GM20431 (cell line): ENCODE data around the gene ANKRD33B.
"Not testable (repeated sequence)": the region's sequence is repeated elsewhere in the genome, so short reads cannot be mapped to it uniquely, and the experiment has no call there.

ENCODE experiments used
- in situ Hi-C: fragments of 300-500 bp; cut with MseI, MboI; formaldehyde crosslinking; loops from one replicate; pipeline ENCODE4 v1.15.0; 2020; ENCODE audit warnings: low sequenced_read_pairs; ENCODE audit not compliant: unreplicated experiment

ANKRD33B gene

DNA sequence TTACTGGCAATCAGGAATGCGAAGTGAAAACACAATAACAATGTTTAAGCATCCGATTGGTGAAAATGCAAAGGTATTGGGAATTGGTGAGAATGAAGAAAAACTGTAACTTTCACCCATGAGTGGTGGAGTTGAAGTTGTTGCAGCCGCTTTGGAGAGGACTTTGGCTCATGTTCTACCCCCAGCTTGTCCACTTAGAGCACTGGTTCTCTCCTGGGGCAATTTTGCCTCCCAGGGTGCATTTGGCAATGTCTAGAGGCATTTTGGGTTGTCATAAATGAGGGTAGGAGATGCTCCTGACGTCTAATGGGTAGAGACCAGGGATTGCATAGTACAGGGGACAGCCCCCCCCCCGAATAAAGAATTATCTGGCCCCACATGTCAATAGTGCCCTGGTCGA lies 46.2 kb downstream of the ANKRD33B start:
- in situ Hi-C loops = no loop called here

DNA sequence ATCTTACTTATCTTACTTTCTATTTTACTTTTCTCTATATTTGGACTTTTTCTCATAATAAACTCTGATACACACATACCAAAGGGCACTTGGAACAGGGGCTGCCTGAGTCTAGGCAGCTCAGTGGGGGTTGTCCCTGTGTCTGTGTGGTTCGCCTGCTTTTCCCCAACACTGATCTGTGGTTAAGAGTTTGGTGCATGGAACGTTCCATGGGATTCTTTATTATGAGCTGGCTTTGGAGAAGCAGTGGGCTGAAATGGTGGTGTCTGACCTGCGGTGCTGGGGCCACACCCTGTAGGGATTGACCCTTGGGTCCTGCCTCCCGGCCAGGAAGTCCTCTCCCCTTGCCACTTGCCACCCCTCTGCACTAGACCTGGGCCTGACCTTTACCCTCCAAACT lies 47.4 kb downstream of the ANKRD33B start:
- in situ Hi-C loops = no loop called here

DNA sequence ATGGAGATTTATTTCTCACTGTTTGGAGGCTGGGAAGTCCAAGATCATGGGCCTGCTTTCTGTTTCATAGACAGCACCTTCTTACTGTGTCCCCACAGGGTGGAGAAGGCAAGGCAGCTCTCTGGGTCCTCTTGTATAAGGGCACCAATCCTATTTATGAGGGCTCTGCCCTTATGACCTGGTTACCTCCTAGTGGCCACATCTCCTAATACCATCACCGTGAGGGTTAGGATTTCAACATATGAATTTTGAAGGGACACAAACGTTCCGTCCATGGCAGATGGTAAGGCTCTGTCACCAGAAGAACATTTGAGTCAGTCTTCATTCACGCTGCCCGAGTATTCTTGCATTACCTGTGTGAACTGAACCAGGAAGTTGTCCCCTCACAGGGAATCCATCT lies 48.4 kb downstream of the ANKRD33B start:
- in situ Hi-C loops = no loop called here

DNA sequence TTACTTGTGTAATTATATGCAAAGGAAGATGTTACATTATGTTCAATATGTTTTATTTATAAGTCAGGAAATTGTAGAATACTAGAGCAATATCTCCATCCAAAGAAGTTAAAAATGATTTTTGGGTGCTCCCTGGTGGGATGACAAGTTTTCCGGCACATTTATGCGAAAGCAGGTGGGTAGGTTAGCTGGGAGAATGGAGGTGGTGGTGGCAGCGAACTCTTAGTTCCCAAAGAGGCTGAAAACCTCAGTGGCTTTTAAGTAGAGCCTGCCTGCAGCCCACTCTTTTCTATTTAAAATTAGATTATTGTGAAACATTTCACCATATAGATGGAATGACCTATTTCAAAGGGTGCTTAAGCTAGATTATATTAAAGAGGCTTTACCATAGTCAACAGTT lies 51.8 kb downstream of the ANKRD33B start:
- in situ Hi-C loops = no loop called here

DNA sequence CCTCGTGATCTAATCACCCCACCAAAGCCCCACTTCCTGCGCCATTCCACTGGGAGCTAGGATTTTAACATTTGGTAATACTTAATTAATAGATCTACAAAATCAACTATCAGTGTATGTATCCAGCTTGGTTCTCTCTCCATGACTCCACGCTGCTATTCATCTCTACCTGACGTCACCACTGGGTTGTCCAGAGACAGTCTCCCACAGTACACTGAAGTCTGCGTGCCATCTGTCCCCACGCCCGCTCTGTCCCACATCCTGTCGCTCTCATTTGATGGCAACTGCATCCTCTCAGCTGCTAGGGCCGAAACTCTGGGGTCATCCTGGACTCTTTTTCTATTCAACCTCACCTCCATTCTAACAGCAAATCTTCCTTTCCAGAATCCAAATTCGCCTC lies 53.2 kb downstream of the ANKRD33B start:
- in situ Hi-C loops = no loop called here

DNA sequence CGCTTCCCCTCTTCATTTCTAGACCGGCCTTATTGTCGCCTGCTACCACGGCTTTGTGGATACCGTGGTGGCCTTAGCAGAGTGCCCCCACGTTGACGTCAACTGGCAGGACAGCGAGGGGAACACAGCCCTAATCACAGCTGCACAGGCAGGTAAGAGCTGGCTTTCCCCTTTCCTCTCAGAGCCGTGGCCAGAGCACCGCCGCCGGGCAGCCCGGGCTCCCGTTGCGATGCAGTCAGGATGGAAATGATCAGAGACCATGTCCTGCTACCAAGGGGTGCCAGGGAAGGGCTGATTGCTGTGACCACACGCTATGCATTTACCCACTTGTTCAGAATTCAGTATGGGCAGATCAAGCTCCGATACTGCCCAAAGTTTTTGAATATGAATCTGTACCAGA lies 54.4 kb downstream of the ANKRD33B start:
- in situ Hi-C loops = no loop called here

DNA sequence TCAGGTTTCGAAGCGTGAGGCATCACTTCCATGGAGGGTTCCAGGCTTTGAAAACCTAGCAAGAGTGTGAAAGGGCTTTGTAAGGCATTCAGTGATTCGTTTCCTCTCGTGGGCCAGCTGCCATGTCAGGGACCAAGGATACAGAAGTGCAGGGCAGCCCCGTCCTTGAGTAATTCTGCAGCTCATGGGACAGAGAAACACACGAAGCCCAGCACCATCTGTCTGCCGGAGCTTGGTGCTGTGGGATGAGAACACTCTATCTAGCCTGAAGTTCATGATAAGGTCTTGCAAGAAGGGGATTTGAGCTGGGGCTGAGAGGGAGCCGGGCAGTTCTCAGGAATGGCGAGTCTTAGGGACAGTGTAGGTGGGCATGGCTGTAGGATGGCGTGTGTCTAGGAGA lies 55.8 kb downstream of the ANKRD33B start:
- in situ Hi-C loops = loop anchor here (10.0 kb wide), 1 partner anchor 165 kb away; no protein-coding TSS in a partner anchor

DNA sequence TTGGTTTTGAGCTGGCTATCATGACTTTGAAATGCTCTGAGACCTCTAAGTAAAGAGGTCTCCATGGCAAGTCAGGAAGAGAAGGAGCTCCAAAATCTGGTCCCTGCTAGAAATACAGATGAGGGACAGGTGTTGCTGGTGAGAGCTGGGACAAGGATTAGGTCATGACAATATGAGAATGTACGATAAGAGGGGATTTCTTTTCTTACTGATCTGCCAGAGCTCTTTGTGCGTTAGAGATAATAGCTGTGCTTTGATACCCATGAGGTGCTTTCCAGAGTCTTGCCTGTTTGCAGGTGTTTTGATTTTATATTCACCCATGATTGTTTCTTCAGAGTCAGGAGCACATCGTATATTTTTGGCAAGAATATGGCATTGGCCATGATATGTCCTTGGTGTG lies 56.5 kb downstream of the ANKRD33B start:
- in situ Hi-C loops = loop anchor here (10.0 kb wide), 1 partner anchor 166 kb away; no protein-coding TSS in a partner anchor

DNA sequence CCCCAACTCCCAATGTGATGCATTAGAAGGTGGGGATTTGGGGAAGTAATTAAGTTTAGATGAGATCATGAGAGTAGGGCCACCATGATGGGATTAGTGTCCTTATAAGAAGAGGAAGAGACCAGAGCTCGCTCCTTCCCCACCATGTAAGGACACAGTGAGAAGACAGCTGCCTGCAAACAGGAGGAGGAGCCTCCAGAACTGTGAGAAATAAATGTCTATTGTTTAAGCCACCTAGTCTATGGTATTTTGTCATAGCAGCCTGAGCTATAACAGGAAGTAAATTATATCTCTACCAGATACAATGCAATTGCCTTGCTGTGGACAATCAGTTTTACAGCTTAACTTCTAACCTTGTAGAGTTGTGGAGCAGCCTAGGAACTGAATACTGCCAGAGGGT lies 58.0 kb downstream of the ANKRD33B start:
- in situ Hi-C loops = loop anchor here (10.0 kb wide), 1 partner anchor 167 kb away; no protein-coding TSS in a partner anchor

DNA sequence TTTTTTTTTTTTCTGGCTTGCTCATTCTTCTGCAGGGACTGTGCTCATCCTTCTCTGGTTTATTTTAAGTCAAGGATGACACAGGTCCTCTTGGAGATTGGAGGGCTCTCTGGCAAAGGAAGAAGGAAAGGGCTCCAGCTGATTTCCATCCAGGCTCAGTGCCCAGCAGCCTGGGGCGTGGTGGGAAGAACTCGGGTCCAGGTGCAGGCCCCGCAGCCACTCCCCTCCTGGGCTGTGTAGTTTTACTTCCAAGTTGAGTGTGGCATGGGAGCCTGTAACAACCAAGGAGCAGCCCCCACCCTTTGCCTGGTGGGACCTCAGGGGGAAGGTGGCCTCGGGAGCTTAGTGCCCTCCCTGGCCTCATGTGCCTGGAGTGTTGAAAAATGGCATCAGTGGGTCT lies 58.9 kb downstream of the ANKRD33B start:
- in situ Hi-C loops = loop anchor here (10.0 kb wide), 1 partner anchor 168 kb away; no protein-coding TSS in a partner anchor

DNA sequence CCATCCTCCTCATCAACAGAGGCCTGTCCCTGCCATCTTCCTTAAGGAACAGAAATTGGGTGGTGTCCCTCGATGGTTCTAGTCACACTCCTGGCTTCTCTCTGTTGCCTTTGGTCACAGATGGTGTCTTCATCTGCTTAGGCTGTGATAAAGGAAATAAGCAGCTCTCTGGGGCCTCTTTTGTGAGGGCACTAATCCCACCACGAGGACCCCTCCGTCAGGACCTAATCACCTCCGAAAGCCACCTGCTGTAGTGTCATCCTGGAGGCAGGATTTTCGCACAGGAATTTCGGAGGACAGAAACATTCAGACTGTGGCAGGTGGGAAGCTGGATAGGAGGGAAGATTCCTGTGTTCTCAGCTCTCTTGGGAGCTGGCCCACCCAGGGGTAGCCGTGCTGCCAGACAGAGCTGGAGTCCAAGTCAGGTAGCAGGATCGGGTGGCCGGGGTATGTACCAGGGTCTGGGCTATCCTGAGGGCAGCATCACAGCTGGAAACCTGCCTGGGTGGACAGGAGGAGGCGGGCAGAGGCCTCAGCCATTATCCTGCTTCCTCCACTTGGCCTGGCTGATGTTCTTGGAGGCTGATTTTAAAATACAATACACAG lies 59.5 kb downstream of the ANKRD33B start:
- in situ Hi-C loops = loop anchor here (10.0 kb wide), 1 partner anchor 169 kb away; no protein-coding TSS in a partner anchor

DNA sequence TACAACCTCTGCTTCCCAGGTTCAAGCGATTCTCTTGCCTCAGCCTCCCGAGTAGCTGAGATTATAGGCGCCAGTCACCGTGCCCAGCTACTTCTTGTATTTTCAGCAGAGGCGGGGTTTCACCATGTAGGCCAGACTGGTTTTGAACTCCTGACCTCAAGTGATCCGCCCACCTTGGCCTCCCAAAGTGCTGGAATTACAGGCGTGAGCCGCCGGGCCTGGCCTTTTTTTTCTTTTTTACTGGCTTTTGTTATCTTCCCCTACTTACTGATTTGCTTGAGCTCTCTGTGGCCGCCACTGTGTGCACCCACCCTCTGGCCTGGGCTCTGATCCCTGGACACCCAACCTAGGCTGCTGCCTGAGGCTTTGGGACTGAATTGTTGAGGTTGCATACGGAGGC lies 60.3 kb downstream of the ANKRD33B start:
- in situ Hi-C loops = loop anchor here (10.0 kb wide), 1 partner anchor 169 kb away; no protein-coding TSS in a partner anchor

DNA sequence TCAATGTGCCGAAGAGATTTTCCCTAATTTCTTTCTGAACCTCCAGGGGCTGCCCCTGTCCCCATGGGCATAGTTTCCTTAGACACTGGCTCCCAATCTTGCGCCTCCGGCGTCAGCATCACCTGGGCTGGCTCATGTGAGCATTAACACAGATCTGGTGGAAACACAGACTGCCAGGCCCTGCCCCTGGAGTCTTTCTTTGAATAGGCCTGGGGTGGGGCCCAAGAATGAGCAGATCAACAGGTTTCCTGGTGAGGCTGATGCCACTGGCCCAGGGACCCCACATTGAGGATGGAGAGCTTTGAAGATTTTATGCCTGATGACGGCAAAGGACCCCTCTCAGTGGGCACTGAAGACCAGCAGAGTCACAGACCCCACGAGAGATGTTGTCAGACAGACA lies 60.8 kb downstream of the ANKRD33B start:
- in situ Hi-C loops = loop anchor here (10.0 kb wide), 1 partner anchor 170 kb away; no protein-coding TSS in a partner anchor

DNA sequence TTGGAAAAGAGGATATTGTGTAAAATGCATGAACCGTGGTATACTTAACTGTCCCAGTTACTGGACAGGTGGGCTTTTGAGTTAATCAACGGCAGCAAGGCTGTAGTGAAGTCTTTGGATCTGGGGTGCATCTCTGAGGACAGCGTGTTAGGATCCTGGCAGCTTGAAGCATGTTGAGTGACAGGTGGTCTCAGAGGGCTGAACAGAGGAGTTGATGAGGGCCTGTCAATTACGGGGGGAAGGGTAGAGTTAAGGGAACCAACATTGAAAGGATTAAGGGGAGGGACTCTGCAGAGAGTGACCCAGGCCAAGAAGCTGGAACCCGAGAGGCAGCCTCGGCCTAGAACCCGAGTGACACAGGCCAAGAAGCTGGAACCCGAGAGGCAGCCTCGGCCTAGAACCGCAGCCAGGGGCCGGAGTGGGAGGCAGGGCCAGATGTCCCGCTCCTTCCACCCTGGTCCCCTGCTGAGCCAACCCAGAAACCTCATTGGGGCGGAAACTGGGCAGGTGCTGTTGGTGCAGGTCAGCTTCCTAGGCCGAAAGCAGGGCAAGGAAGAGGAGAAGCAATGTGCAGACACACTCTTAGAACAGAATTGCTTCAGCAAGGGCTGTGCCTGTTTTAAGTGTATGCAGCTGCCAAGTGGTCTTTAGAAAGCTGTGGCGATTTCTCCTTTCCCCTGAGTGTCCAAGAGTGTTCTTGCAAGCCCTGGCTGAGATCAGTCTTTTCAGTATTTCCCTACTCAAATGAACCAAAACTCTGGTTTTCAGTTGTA lies 62.0 kb downstream of the ANKRD33B start:
- in situ Hi-C loops = loop anchor here (10.0 kb wide), 1 partner anchor 171 kb away; no protein-coding TSS in a partner anchor

DNA sequence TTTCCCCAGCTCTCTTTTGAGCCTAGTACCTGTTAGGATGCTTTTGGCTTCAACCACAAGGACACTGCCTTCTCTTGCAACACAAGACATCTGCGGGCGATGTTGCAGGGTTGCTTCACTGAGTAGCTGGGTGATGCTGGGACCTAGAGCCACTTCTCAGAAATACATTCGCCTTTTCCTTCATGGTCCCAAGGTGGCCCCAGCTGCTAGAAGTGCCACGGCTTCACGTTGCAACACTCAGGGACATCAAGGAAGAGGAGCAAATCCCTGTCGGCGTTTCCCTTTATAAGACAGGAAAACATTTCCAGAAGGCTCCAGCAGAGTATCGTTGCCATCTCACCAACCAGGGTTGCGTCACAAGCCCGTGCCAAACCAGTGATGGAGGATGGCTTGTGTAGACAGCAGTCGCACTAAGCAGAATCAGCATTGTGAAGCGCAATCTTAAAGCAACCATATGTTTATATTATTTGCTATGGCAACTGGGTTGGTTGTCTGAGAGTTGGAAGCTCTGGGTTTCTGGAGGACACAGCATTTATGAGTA lies 62.7 kb downstream of the ANKRD33B start:
- in situ Hi-C loops = loop anchor here (10.0 kb wide), 1 partner anchor 172 kb away; no protein-coding TSS in a partner anchor

DNA sequence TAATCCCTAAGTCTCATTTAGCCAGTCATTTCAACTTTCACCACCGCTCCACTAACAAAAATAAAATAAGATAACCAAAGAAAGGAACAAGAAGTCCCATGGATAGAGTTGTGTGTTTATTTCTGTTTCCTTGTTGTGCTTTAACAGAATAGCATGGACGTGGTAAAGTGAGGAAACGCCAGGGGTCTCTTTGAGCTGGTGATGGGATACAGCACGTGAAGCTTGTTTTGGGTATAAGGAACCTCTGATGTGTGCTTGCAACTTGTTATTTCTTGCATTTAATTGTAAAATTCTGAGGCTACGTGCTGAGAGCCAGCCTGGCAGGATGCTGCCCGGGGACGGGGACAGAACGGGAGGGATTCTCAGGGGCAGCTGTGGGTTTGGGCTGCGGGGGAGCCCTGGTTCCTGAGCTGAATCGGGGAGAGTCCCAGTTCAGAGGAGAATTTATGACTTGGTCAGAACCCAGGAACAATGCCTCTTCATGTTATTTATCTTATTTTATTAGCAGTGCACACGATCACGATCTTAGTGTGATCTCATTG lies 63.4 kb downstream of the ANKRD33B start:
- in situ Hi-C loops = loop anchor here (10.0 kb wide), 1 partner anchor 172 kb away; no protein-coding TSS in a partner anchor

DNA sequence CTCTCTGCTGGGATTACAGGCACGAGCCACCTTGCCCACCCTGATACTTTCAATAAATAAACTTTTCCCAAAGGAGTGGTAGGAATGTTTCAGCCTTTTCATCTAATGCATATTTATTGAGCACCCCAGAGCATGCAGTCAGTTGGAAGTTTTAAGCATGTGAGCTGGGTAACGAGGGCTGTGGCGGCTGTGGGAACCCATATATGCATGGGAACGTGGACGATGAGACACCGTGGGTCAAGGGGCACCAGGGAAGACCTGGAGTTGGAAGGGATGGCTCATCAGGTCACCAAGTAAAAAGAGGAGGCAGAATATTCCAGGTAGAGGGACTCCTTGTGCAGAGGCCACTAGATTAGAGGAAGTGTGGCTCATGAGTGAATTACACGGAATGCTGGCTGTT lies 64.7 kb downstream of the ANKRD33B start:
- in situ Hi-C loops = loop anchor here (10.0 kb wide), 1 partner anchor 174 kb away; no protein-coding TSS in a partner anchor

DNA sequence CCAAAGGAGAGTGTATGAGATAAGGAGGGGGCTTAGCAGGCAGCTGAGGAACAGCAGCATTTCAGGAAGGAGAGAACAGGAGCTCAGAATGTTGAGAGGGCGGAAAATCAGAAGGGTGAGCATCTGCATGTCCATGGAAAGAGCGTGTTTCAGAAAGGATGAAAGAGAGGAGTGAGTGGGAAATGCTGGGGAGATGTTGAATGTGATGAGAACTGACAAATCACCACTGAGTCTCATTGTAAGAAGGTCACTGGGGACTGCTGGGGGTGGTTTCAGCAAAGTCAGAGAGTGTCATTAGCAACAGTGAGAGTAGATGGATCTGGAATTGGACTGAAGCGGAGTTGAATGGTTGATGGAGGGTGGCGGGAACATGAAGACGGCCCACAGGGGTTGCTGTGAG lies 65.8 kb downstream of the ANKRD33B start:
- in situ Hi-C loops = loop anchor here (10.0 kb wide), 1 partner anchor 175 kb away; no protein-coding TSS in a partner anchor

DNA sequence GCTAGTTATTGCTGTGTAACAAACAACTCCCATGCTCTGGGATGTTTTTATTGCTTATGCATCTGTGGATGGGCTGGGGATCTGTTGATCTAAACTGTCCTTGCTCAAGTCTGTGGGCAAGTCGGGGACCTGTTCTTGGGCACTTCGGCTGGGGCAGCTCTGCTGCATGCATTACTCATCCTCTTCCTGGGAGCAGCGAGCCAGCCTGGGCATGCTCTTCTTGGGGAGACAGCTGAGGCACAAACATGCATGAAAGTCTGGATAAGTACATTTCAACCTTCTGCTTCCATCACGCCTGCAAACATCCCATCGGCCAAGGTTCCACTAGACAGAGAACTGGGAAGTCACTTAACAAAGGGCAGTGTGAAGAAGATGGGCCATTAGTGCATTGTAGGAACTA lies 66.3 kb downstream of the ANKRD33B start:
- in situ Hi-C loops = no loop called here

DNA sequence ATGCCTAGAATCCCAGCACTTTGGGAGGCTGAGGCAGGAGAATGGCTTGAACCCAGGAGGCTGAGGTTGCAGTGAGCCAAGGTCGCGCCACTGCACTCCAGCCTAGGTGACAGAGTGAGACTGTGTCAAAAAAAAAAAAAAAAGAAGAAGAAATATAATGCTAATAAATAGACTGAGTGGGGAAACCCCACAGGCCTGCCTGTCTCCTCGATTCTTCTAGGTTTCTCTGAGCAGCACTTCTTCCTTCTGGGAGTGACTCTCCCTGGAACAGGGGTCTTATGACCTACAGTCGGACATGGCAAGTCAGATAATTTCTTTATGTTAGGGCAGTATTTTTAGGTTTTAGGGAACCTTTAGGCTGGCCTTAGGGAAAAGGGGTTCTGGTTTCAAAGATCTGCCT lies 66.9 kb downstream of the ANKRD33B start:
- in situ Hi-C loops = not testable (repeated sequence)
